Peyer's patch (tissue), 4 donors: ENCODE measurements around the gene HNRNPA3.

Experiments used
- CTCF ChIP-seq, 6 experiments: fragments of 450-650 bp in 4 of 6; fragments of 200-600 bp in 2 of 6; sonication (generic) in 1 of 6; IDR thresholded peaks; one replicate each; pipeline ENCODE4 v1.5.1; 2017 to 2019; ENCODE audit warnings: antibody characterized with exemption in 6 of 6, mild to moderate bottlenecking in 3 of 6, moderate library complexity in 1 of 6
- POLR2A ChIP-seq, 2 donors: fragments of 450-650 bp; IDR thresholded peaks; one replicate each; pipeline ENCODE4 v1.5.1; 2017; ENCODE audit warnings: antibody characterized with exemption in 2 of 2, mild to moderate bottlenecking in 2 of 2, moderate library complexity in 2 of 2

GRCh38 chr2:177262958-177263450 lies 50.4 kb downstream of the HNRNPA3 start:
- TF ChIP-seq POLR2A (IDR thresholded peaks at IDR 0.05) (no peak), CTCF (IDR thresholded peaks at IDR 0.05) (no peak)
